ENCODE measurements around the gene BCL2L1. TPM values are rescaled to one million over a fixed set of nuclear protein-coding genes. Genes with fewer than 3 reads are reported as not detected.
"Not testable (repeated sequence)": the region's sequence is repeated elsewhere in the genome, so short reads cannot be mapped to it uniquely, and the experiment has no call there.

The BCL2L1 gene
- total RNA-seq, 2 experiments from 2014 or later, result 126 to 129 TPM

DNA sequence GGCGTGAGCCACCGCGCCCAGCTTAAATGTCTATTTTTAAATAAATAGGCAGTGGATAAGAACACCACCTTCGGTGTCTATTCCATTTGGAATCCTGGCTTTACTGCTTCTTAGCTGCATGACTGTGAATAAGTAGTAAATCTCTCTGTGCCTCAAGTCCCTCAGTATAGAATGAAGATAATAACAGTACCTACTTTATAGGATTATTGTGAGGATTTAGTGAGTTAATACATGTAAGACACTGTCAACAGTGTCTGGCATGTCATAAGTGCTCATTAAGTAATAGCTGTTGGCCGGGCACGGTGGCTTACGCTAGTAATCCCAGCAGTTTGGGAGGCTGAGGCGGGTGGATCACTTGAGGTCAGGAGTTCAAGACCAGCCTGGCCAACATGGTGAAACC lies 26.6 kb upstream of the BCL2L1 start:
- Mint-ChIP-seq H3K27me3 (no peaks in the 10 kb centered on the region), H3K27ac (no peak overlapping the region), H3K9me3 (no peaks in the 10 kb centered on the region), H3K4me3 (no peak overlapping the region), H3K4me1 (ENCODE audit: low read depth) (peaks cover 9% of the 10 kb centered on the region), H3K36me3 (peaks cover 22% of the 10 kb centered on the region)
- intact Hi-C loops (cut with micrococcal nuclease), result no loop called here
- ChIA-PET CTCF (interaction anchor here (1.0 kb wide), 1 partner anchor 103 kb away, joined by 3 read pairs; no protein-coding TSS in a partner anchor), POLR2A (no interaction called here)
- DNase-seq, result no peak

DNA sequence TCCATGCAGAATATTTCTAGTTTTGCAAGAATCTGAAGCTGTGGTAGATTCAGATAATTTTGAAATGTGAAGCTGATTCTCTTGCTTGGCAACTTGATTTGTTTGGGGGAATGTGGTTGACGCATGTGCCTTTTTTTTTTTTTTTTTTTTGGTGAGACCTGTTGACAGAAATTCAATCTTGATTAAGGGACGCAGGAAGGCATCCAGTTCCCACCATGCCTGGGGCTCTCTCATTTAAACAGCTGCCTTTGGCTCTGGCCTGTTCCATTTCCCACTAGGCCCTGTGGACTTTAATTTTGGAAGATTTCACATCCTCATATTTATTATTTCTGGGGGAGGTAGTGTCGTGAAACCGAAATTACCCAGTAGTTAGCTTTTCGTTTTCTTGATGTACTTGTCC lies 25.0 kb upstream of the BCL2L1 start:
- H3K9me3 Mint-ChIP-seq, result no peaks in the 10 kb centered on the region
- peaks cover 9% of the 10 kb centered on the region for H3K4me1 Mint-ChIP-seq (ENCODE audit: low read depth)
- H3K27me3 Mint-ChIP-seq, result no peaks in the 10 kb centered on the region
- H3K4me3 Mint-ChIP-seq, result no peak overlapping the region
- ChIA-PET CTCF (no interaction called here), POLR2A (interaction anchor here (0.6 kb wide), 2 partner anchors 8 to 171 kb away, joined by 3 to 5 read pairs; no protein-coding TSS in a partner anchor)
- DNase-seq, result no peak
- H3K27ac Mint-ChIP-seq, result no peak overlapping the region
- intact Hi-C loops (cut with micrococcal nuclease), result no loop called here
- peaks cover 22% of the 10 kb centered on the region for H3K36me3 Mint-ChIP-seq

DNA sequence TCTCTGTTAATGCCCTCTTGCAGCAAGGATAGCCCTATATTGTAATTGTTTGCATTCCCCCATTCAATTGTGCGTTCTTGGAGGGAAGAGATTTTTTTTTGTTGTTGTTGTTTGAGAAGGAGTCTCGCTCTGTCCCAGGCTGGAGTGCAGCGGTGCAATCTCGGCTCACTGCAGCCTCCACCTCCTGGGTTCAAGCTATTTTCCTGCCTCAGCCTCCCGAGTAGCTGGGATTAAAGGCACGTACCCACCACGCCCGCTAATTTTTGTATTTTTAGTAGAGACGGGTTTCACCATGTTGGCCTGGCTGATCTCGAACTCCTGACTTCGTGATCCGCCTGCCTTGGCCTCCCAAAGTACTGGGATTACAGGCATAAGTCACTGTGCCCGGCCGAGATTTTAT lies 24.4 kb upstream of the BCL2L1 start:
- H3K4me1 Mint-ChIP-seq (ENCODE audit: low read depth); CTCF ChIA-PET; H3K27me3 Mint-ChIP-seq; DNase-seq; H3K9me3 Mint-ChIP-seq; POLR2A ChIA-PET; intact Hi-C loops (cut with micrococcal nuclease); H3K4me3 Mint-ChIP-seq; H3K27ac Mint-ChIP-seq: not testable (repeated sequence)
- H3K36me3 Mint-ChIP-seq, result peaks cover 22% of the 10 kb centered on the region

DNA sequence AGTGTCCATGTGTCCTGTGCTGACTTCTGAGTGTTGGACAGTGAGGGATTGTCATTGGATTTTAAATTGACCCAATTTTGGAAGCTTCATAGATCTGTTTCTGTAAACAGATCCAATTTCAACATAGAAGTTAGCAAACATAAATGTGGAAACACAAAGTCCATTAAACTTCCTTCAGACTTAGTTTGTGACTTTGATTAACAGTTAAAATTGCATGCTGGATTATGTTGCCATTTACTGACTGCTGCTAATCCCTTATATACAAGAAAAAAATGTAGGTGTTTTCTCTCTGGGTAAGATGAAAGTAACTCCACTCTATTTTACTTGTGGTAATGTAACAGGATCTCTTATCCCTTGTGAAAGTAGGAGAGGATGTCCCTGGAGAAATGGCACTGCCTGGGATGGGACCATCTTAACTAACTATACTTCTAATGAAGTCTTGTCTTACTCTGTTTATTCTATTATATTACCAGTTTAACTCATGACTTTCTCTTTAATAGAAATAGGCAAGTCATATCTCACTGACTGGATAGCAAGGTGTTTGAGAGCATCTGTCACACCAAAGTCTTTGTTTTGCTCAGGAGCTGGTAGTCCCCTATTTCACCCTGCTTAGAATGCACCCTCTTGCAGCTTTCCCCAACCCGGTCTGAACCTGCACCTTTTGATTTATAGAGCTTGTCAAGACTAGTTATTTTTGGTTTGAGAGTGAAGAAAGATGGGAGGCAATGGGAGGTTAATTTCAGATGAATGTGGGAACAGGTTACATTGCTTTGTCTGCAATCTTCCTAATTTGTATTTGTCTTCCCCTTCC lies 23.6 kb upstream of the BCL2L1 start:
- Mint-ChIP-seq H3K27ac (no peak overlapping the region), H3K4me1 (ENCODE audit: low read depth) (peaks cover 12% of the 10 kb centered on the region), H3K4me3 (no peak overlapping the region), H3K36me3 (peaks cover 24% of the 10 kb centered on the region), H3K27me3 (no peaks in the 10 kb centered on the region), H3K9me3 (no peaks in the 10 kb centered on the region)
- intact Hi-C loops (cut with micrococcal nuclease), result no loop called here
- ChIA-PET CTCF (interaction anchor here (0.7 to 1.1 kb wide), 3 partner anchors 23 to 112 kb away, joined by 4 to 5 read pairs (median 4); no protein-coding TSS in a partner anchor), POLR2A (no interaction called here)
- no peak for DNase-seq

DNA sequence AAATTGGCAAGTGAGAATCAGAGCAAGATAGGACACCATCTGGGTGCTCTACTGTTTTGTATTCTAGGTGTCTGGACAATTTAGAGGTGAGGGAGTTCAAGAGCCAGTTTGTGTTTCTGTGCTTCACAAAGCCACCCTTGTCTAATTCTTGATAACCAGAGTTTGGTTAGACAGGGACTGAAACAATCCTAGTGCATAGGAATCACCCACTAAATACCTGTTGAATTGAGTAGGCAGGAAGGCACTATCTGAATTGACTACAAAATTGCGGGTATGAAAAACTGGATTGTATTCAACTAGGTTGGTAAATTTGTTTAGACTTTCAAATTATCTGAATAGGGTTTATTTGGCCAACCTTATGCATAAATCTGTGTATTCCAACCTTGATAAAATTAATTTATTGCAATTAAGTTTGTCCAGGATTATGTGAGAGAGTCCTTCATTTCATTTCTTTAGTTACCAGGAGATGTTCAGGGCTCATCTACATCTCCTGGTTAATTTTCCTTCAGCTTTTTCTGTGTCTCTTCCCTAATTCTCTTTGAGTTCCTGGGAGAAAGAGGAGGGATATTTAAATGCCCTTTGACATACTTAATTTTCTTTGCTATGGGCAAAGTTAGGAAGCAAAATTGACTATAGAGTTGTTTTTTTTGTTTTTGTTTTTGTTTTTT lies 18.1 kb upstream of the BCL2L1 start:
- ChIA-PET POLR2A (no interaction called here), CTCF (interaction anchor here (1.0 to 4.8 kb wide), 4 partner anchors 17 to 171 kb away, joined by 3 to 34 read pairs (median 8); no protein-coding TSS in a partner anchor)
- Mint-ChIP-seq H3K4me3 (no peak overlapping the region), H3K27ac (no peak overlapping the region), H3K9me3 (no peaks in the 10 kb centered on the region), H3K36me3 (peaks cover 12% of the 10 kb centered on the region), H3K4me1 (ENCODE audit: low read depth) (peaks cover 7% of the 10 kb centered on the region), H3K27me3 (no peaks in the 10 kb centered on the region)
- no peak for DNase-seq
- intact Hi-C loops (cut with micrococcal nuclease), result no loop called here

DNA sequence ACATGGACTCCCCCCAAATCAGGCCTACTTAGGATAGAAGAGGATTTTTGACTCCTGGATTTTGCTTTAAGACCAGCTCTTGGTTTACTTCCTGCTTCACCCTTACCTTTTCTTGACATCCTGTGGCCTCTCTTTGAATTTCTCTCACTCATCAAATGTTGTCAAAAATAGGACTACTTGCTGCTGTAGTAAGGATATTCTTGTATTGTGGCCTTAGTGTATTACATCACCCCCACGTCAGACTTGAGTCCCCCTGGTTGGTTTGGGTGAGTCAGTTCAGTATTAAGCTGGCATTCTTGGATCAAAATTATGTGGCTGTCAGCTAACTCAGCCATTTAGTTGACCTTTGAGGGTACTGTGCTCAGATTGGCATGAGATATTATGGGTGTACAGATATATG lies 17.5 kb upstream of the BCL2L1 start:
- no peak overlapping the region for H3K27ac Mint-ChIP-seq
- peaks cover 8% of the 10 kb centered on the region for H3K36me3 Mint-ChIP-seq
- ChIA-PET CTCF (interaction anchor here (1.0 to 4.8 kb wide), 4 partner anchors 16 to 170 kb away, joined by 3 to 34 read pairs (median 8); no protein-coding TSS in a partner anchor), POLR2A (interaction anchor here (0.7 kb wide), 2 partner anchors 17 to 137 kb away, joined by 3 to 5 read pairs; no protein-coding TSS in a partner anchor)
- no peaks in the 10 kb centered on the region for H3K27me3 Mint-ChIP-seq
- no peaks in the 10 kb centered on the region for H3K9me3 Mint-ChIP-seq
- intact Hi-C loops (cut with micrococcal nuclease), result no loop called here
- DNase-seq, result peak; percentile 41
- no peak overlapping the region for H3K4me3 Mint-ChIP-seq
- H3K4me1 Mint-ChIP-seq (ENCODE audit: low read depth), result peaks cover 5% of the 10 kb centered on the region

DNA sequence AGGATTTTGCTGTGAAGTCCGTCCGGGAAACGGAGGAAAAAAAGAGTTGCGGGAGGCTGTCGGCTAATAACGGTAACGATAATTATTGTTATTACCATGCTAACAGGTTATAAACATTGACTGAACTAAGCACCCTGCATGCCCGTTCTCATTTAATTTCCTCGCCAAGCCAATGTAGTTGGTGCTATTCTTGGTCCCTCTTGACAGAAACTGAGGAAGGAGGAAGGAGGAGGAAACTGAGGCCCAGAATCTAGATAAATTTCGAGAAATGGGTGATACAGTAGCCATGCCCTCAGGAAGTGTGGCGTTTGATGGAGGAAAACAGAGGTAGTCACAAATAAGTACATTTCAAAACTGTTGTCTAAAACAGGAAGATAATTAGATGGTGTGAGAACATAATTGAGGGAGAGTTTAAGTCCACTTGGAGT lies 16.9 kb upstream of the BCL2L1 start:
- intact Hi-C loops (cut with micrococcal nuclease), result loop anchor here (1.0 kb wide), 1 partner anchor 16 kb away; no protein-coding TSS in a partner anchor
- H3K4me1 Mint-ChIP-seq (ENCODE audit: low read depth), result peaks cover 5% of the 10 kb centered on the region
- ChIA-PET POLR2A (interaction anchor here (0.7 to 1.3 kb wide), 4 partner anchors 16 to 167 kb away, joined by 3 to 5 read pairs (median 4); partner anchors contain the start of gene BCL2L1), CTCF (interaction anchor here (0.9 to 4.8 kb wide), 8 partner anchors 16 to 177 kb away, joined by 3 to 34 read pairs (median 6); partner anchors contain the start of gene BCL2L1)
- H3K27me3 Mint-ChIP-seq, result no peaks in the 10 kb centered on the region
- H3K27ac Mint-ChIP-seq, result no peak overlapping the region
- no peak overlapping the region for H3K4me3 Mint-ChIP-seq
- no peaks in the 10 kb centered on the region for H3K9me3 Mint-ChIP-seq
- H3K36me3 Mint-ChIP-seq, result peaks cover 4% of the 10 kb centered on the region
- DNase-seq, result no peak

DNA sequence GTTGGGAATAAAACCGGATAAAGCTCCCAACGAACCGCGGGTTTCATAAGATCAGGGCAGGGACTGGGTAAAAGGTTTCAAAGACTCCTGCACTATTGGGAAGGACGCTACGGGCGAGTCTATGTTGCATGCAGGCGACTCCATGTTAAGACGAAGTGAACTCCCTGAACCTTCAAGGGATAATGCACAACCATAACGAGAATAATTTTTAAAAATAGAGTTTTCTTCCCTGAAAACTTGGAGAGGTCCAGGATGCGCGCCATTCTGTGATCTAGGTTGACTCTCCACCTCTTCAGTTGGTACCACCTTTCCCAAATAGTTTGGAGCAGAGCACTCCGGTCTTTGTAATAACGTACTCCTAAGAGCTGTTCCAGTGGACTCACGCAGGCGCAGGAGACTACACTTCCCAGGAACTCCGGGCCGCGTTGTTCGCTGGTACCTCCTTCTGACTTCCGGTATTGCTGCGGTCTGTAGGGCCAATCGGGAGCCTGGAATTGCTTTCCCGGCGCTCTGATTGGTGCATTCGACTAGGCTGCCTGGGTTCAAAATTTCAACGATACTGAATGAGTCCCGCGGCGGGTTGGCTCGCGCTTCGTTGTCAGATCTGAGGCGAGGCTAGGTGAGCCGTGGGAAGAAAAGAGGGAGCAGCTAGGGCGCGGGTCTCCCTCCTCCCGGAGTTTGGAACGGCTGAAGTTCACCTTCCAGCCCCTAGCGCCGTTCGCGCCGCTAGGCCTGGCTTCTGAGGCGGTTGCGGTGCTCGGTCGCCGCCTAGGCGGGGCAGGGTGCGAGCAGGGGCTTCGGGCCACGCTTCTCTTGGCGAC lies 16.3 kb upstream of the BCL2L1 start, which contains the start of gene TPX2:
Gene TPX2, plus strand, starts transcription at position 562 of the 821 bp plus-strand sequence. CDS start 18,187 bp downstream, outside the sequence.
- DNase-seq, result peak; percentile 93
- Mint-ChIP-seq H3K36me3 (peaks cover 2% of the 10 kb centered on the region), H3K27ac (no peak within 1 kb of the TSS), H3K27me3 (no peaks in the 10 kb centered on the region), H3K4me3 (no peak within 1 kb of the TSS), H3K4me1 (ENCODE audit: low read depth) (peaks cover 5% of the 10 kb centered on the region), H3K9me3 (no peaks in the 10 kb centered on the region)
- intact Hi-C loops (cut with micrococcal nuclease), result loop anchor here (1.0 kb wide), 1 partner anchor 16 kb away; no protein-coding TSS in a partner anchor
- POLR2A ChIA-PET, result interaction anchor here (1.0 to 1.3 kb wide), 2 partner anchors 16 to 166 kb away, joined by 3 to 5 read pairs; partner anchors contain the start of gene BCL2L1
- CTCF ChIA-PET, result interaction anchor here (0.9 to 4.8 kb wide), 7 partner anchors 15 to 176 kb away, joined by 3 to 34 read pairs (median 6); partner anchors contain the start of gene BCL2L1

DNA sequence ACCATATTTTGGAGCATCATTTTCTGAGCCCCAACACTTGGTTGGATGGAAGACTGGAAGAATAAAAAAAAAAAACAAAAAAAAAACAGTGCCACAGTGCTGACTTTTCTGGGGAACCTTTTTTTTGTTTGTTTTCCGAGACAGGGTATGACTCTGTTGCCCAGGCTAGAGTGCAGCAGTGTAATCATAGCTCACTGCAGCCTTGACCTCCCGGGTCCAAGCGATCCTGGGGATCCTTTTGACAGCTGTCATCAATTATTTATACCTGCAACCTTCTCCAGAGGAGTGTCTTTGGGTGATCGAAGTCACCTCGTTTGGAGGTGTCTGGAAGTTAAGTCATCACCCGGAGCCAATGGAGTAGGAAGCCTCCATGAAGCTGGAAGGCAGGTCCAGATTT lies 8.7 kb upstream of the BCL2L1 start:
- CTCF ChIA-PET, result interaction anchor here (1.9 kb wide), 1 partner anchor 70 kb away, joined by 5 read pairs; no protein-coding TSS in a partner anchor
- no peak for DNase-seq
- H3K4me1 Mint-ChIP-seq (ENCODE audit: low read depth), result no peaks in the 10 kb centered on the region
- no peaks in the 10 kb centered on the region for H3K9me3 Mint-ChIP-seq
- no peak overlapping the region for H3K27ac Mint-ChIP-seq
- intact Hi-C loops (cut with micrococcal nuclease), result no loop called here
- POLR2A ChIA-PET, result no interaction called here
- no peaks in the 10 kb centered on the region for H3K27me3 Mint-ChIP-seq
- H3K4me3 Mint-ChIP-seq, result no peak overlapping the region
- no peaks in the 10 kb centered on the region for H3K36me3 Mint-ChIP-seq

DNA sequence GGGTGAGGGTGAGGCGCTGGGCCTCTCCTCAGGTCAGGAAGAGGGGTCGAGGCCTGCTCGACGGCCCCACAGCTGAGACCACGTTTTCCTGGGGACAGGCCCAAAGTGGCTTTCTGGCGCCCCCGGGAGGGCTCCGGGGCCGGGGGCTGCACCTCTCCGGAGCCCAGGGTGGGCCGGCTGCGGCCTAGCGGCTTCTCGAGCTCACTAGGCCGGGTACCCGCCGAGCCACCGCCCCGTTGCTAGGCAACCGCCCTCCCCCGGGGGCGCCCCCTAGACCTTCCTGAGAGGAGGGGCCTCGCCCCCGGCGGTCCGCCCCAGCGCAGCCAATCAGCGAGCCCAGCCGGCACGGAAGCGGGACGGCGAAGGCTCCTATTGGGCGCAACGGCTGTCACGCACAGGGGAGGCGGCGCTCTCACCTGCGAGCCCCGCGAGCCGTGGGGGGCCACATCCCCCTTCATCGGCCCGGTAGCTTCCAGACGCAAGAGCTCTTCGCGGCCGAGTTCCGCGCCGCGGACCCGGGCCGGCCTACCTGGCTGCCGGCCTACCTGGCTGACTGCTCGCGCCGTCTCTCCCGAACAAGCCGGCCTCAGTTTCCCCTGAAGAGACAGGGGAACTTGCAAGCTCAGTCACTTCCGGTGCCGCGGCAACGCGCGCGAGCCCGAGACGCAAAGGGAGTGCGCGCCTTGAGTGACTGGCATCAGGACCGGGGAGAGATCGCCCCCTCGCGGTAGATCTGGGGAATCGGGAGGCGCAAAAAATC lies 831 bp upstream of the BCL2L1 start:
- ChIA-PET POLR2A (interaction anchor here (0.7 to 4.0 kb wide), 14 partner anchors 10 to 562 kb away, joined by 3 to 48 read pairs (median 4); partner anchors contain the start of genes ID1 and TPX2), CTCF (interaction anchor here (0.6 to 10.8 kb wide), 44 partner anchors 10 to 694 kb away, joined by 3 to 417 read pairs (median 6); partner anchors contain the start of genes COX4I2, ID1 and TPX2)
- no peaks in the 10 kb centered on the region for H3K9me3 Mint-ChIP-seq
- intact Hi-C loops (cut with micrococcal nuclease), result loop anchor here (1.0 to 2.0 kb wide), 6 partner anchors 16 to 209 kb away; partner anchors contain the start of genes HM13 and TPX2
- H3K27me3 Mint-ChIP-seq, result no peaks in the 10 kb centered on the region
- H3K4me1 Mint-ChIP-seq (ENCODE audit: low read depth), result peaks cover 5% of the 10 kb centered on the region
- H3K4me3 Mint-ChIP-seq, result peak overlapping the region; percentile 98
- peak; percentile 99 for DNase-seq
- peak overlapping the region; percentile 96 for H3K27ac Mint-ChIP-seq
- H3K36me3 Mint-ChIP-seq, result peaks cover 39% of the 10 kb centered on the region

Data from activated CD4-positive, alpha-beta memory T cell treated with anti-CD3 and anti-CD28 coated beads for 36 hours (primary cell).